Measurements from ENCODE around the gene SLC22A17. TPM values are rescaled to one million over a fixed set of nuclear protein-coding genes. Genes with fewer than 3 reads are reported as not detected.

The SLC22A17 gene
- total and polyA plus RNA-seq, 2 of the 8 experiments (the other 6 are each of a cell fraction or from before 2014, with no cell fraction given): 43.0 to 49.0 TPM

GRCh38 chr14:23326491-23327332 is 26.0 kb downstream of the SLC22A17 start:
- H2BK120ac ChIP-seq (replicated peaks; ENCODE audit: low read depth, low read length): no peak overlapping the region
- no peaks in the 10 kb centered on the region for H3K9me3 ChIP-seq (ENCODE audit: insufficient read depth in 2 of 2, low read depth in 1 of 2, low read length in 1 of 2)
- peaks cover 10% of the 10 kb centered on the region; the same call in 1 of the 2 replicates for H3K79me1 ChIP-seq (ENCODE audit: low read depth, low read length)
- no peak overlapping the region for H2BK15ac ChIP-seq (ENCODE audit: low read length)
- 84% methylated on average over 13 of the region's 13 CpGs; no CpG with 5 or more reads in 1 of the 2 experiments for WGBS, 2 experiments (ENCODE audit: extremely low coverage in 1 of 2, insufficient coverage in 1 of 2, insufficient read length in 1 of 2, insufficient replicate concordance in 2 of 2, low coverage in 1 of 2, low lambda C conversion rate in 2 of 2, missing lambda C conversion rate in 1 of 2)
- no peak overlapping the region for H3K23ac ChIP-seq (ENCODE audit: insufficient read length)
- H2BK5ac ChIP-seq (ENCODE audit: low read depth, low read length): no peak overlapping the region
- H4K8ac ChIP-seq (ENCODE audit: extremely low read depth, insufficient read depth, low read length): no peak overlapping the region
- FAIRE-seq: no peak
- H4K20me1 ChIP-seq (replicated peaks in 1 of 2; ENCODE audit: control insufficient read depth in 1 of 2, insufficient read depth in 2 of 2, low read length in 2 of 2): no peaks in the 10 kb centered on the region
- no peaks in the 10 kb centered on the region for H3K27me3 ChIP-seq (replicated peaks in 1 of 4; ENCODE audit: control insufficient read depth in 3 of 4, extremely low read depth in 1 of 4, insufficient read depth in 3 of 4, low read length in 3 of 4)
- no peak overlapping the region for H2AFZ ChIP-seq (ENCODE audit: low read length)
- TF ChIP-seq RBBP5 (IDR thresholded peaks at IDR 0.05; ENCODE audit: borderline replicate concordance, low read depth, low read length) (no peak), ASH2L (IDR thresholded peaks at IDR 0.05; ENCODE audit: low read length) (no peak), MAX (IDR thresholded peaks at IDR 0.05) (no peak), RFX5 (IDR thresholded peaks at IDR 0.05; ENCODE audit: borderline replicate concordance, low read depth, low read length) (no peak), CTCF (IDR thresholded peaks at IDR 0.05; ENCODE audit: control extremely low read depth in 1 of 3, insufficient read depth in 1 of 3, low read depth in 1 of 3, low read length in 3 of 3) (no peak), BRCA1 (IDR thresholded peaks at IDR 0.05; ENCODE audit: low read depth, low read length) (no peak), POLR2AphosphoS5 (IDR thresholded peaks at IDR 0.05; ENCODE audit: low read depth, low read length) (peak; percentile 86), POLR2A (IDR thresholded peaks at IDR 0.05; ENCODE audit: control extremely low read depth in 1 of 2, low read depth in 2 of 2, low read length in 2 of 2) (peak in 1 of 2 experiments; percentile 73; a peak in 2 of 3 replicates)
- H3K4me3 ChIP-seq (ENCODE audit: extremely low read depth in 1 of 4, insufficient read depth in 2 of 4, low read depth in 3 of 4, low read length in 4 of 4): no peak overlapping the region
- DNase-seq (ENCODE audit: low read depth in 1 of 2, low spot score in 2 of 2): peak in 1 of 2 experiments; percentile 41
- H3K14ac ChIP-seq (ENCODE audit: insufficient read length): no peak overlapping the region
- H3K79me2 ChIP-seq (ENCODE audit: control insufficient read depth in 1 of 2, insufficient read depth in 2 of 2, low read length in 2 of 2): peaks cover 11 to 17% of the 10 kb centered on the region in 2 experiments
- peaks cover 4% of the 10 kb centered on the region for H3K23me2 ChIP-seq (ENCODE audit: low read depth, low read length)
- H3K4me2 ChIP-seq (ENCODE audit: insufficient read depth in 1 of 2, low read depth in 2 of 2, low read length in 2 of 2): no peak overlapping the region
- no peak overlapping the region for H3K27ac ChIP-seq (ENCODE audit: low read depth, low read length)
- no peak overlapping the region for H3K4ac ChIP-seq (replicated peaks; ENCODE audit: insufficient read length, low read depth, low read length)
- H2AK5ac ChIP-seq (ENCODE audit: low read depth, low read length): no peak overlapping the region
- H3K18ac ChIP-seq (ENCODE audit: extremely low read depth, low read length): no peak overlapping the region
- no peak overlapping the region for H4K91ac ChIP-seq (replicated peaks; ENCODE audit: insufficient read length, low read length)
- H3K4me1 ChIP-seq (replicated peaks in 1 of 4; ENCODE audit: control insufficient read depth in 3 of 4, insufficient read depth in 4 of 4, low read length in 3 of 4): peaks cover 0 to 2% (median 0%) of the 10 kb centered on the region in 4 experiments; a peak in 2 of 7 replicates
- H2BK12ac ChIP-seq (ENCODE audit: low read depth, low read length): no peak overlapping the region
- H4K5ac ChIP-seq (ENCODE audit: insufficient read length, low read depth, low read length): no peak overlapping the region
- no peak overlapping the region for H3K9ac ChIP-seq (replicated peaks in 1 of 4; ENCODE audit: extremely low read depth in 1 of 4, low read depth in 3 of 4, low read length in 3 of 4)
- POLR2A ChIA-PET (ENCODE audit: partially characterized antibody): interaction anchor here (0.7 to 4.0 kb wide), 23 partner anchors 8 to 397 kb away, joined by 3 to 21 read pairs (median 4); partner anchors contain the start of genes BCL2L2, CMTM5, PPP1R3E and PRMT5
- H3K36me3 ChIP-seq (ENCODE audit: control insufficient read depth in 2 of 4, insufficient read depth in 4 of 4, low read length in 3 of 4): peaks cover 9 to 35% (median 24%) of the 10 kb centered on the region in 4 experiments; a peak in 7 of 8 replicates
- CTCF ChIA-PET (ENCODE audit: partially characterized antibody): interaction anchor here (0.7 to 4.9 kb wide), 32 partner anchors 10 to 233 kb away, joined by 3 to 78 read pairs (median 4); partner anchors contain the start of genes BCL2L2, CMTM5, EFS and SLC22A17
- H2BK20ac ChIP-seq (ENCODE audit: low read length): no peak overlapping the region
- H3K56ac ChIP-seq (replicated peaks; ENCODE audit: insufficient read length, low read depth, low read length): no peak overlapping the region

All from H1 (cell line).